Right lobe of liver (tissue), 6 donors: ENCODE measurements around the gene ESPN. TPM values are rescaled to one million over a fixed set of nuclear protein-coding genes. Genes with fewer than 3 reads are reported as not detected.
"Not testable (repeated sequence)": the region's sequence is repeated elsewhere in the genome, so short reads cannot be mapped to it uniquely, and the experiment has no call there.

Experiments
- ATAC-seq, 4 donors: fragments of 200-7000 bp; cut with Tn5 transposase; one replicate each; pipeline ENCODE4 v1.9.1; 2020; ENCODE audit warnings: mild to moderate bottlenecking in 4 of 4, moderate library complexity in 4 of 4
- DNase-seq, 3 donors: peaks; one replicate each; pipeline ENCODE4 v3.0.0-alpha.2; 2020
- H3K27ac ChIP-seq, 3 donors: fragments of 200-600 bp; one replicate each; pipeline ENCODE4 v1.8.0; 2022
- H3K27me3 ChIP-seq, 2 donors: fragments of 200-600 bp; one replicate each; pipeline ENCODE4 v1.8.0; 2022
- H3K36me3 ChIP-seq, 4 donors: fragments of 200-600 bp; sonication (generic) in 1 of 4; one replicate each; pipeline versions ENCODE4 v1.5.1 to v1.8.0; 2017 to 2022; ENCODE audit warnings: control low read depth in 1 of 4
- H3K4me1 ChIP-seq, 4 donors: fragments of 200-600 bp; sonication (generic) in 1 of 4; one replicate each; pipeline versions ENCODE4 v1.5.1 to v1.8.0; 2017 to 2022; ENCODE audit warnings: control low read depth in 1 of 4
- H3K4me3 ChIP-seq, 3 donors: fragments of 200-600 bp; one replicate each; pipeline ENCODE4 v1.8.0; 2022
- H3K9me3 ChIP-seq, 4 donors: fragments of 200-600 bp; sonication (generic) in 1 of 4; one replicate each; pipeline versions ENCODE4 v1.5.1 to v1.8.0; 2017 to 2022; ENCODE audit warnings: control low read depth in 1 of 4
- CTCF ChIP-seq, 4 donors: fragments of 200-600 bp in 3 of 4; fragments of 450-650 bp in 1 of 4; IDR thresholded peaks; one replicate each; pipeline versions ENCODE4 v1.5.1 to v1.8.0; 2016 to 2022; ENCODE audit warnings: antibody characterized with exemption in 4 of 4, mild to moderate bottlenecking in 2 of 4
- POLR2A ChIP-seq: fragments of 450-650 bp; IDR thresholded peaks from one replicate; pipeline ENCODE4 v1.6.1; 2017; ENCODE audit warnings: antibody characterized with exemption, mild to moderate bottlenecking
- WGBS: methylation state at CpG from one replicate; pipeline ENCODE4 v1.1.6; 2018; ENCODE audit warnings: low coverage, low lambda C conversion rate; ENCODE audit not compliant: insufficient coverage; ENCODE audit errors: missing lambda C conversion rate; 5-methylcytosine and 5-hydroxymethylcytosine counted together
- intact Hi-C, 2 donors: fragments of 100-400 bp; cut with DNase I; formaldehyde crosslinking; loops; one replicate each; pipeline versions ENCODE4 v1.11.2 to v1.14.1; 2022
- total RNA-seq, 6 experiments: library from RNA; depleted of rRNA in 2 of 6; stranded (reverse); fragments of >200 nt in 2 of 6; fragmentation: NEBNext Ultra II Directional in 3 of 6; extraction: Animal tissue kit (Norgen Biotek cat#: 25700) in 3 of 6; gene quantifications; one replicate each; pipeline versions ENCODE4 v1.1.0 to v1.2.4, GENCODE V29; 2016 to 2023
- donor health status: DM: no; HTN: yes; CAD: no.
- donor health status: DM: no; HTN: no; CAD: no.
- donor health status: DM: no; HTN: no; CAD: no.
- donor health status: DM: no; HTN: yes; CAD: no.
- donor health status: DM: no; HTN: yes; CAD: no.

ESPN gene
- total RNA-seq, 6 experiments from 2014 or later, result 81.6 to 149 (median 120) TPM

DNA sequence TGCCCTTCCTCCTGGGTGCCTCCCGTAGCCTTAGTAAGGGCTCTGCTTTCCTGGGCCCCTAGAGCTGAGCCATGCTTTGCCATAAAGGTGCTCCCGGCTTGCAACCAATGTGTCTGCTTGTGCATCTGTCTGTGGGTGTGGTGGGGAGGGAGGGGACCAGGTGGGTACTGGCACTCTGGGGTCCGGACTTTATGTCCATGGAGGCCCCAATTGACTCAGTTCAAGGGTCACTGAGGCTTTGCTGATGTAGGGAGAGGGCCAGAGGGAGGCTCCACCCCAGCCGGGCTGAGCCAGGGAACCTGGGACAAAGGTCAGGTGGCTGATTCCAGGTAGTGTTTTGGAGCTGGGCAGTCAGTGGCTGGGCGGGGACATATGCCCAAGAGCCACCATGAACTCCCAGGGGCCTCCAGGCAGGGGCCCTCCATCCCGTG lies 26.4 kb downstream of the ESPN start:
- Histone ChIP-seq H3K9me3 (no peaks in the 10 kb centered on the region), H3K4me1 (peaks cover 0 to 39% (median 6%) of the 10 kb centered on the region in 4 donors), H3K4me3 (peak overlapping the region; percentile 30 to 64 (median 57)), H3K27me3 (no peaks in the 10 kb centered on the region), H3K36me3 (peaks cover 0 to 7% (median 0%) of the 10 kb centered on the region in 4 donors), H3K27ac (peak overlapping the region; percentile 56 to 81 (median 68))
- ATAC-seq (peak; percentile 61 to 75 (median 69)), DNase-seq (peak; percentile 86 to 96 (median 92))
- intact Hi-C loops, result no loop called here
- WGBS, result 13% methylated on average over 1 of the region's 6 CpGs
- TF ChIP-seq POLR2A, result no peak
- TF ChIP-seq CTCF (IDR thresholded peaks at IDR 0.05), result no peak

DNA sequence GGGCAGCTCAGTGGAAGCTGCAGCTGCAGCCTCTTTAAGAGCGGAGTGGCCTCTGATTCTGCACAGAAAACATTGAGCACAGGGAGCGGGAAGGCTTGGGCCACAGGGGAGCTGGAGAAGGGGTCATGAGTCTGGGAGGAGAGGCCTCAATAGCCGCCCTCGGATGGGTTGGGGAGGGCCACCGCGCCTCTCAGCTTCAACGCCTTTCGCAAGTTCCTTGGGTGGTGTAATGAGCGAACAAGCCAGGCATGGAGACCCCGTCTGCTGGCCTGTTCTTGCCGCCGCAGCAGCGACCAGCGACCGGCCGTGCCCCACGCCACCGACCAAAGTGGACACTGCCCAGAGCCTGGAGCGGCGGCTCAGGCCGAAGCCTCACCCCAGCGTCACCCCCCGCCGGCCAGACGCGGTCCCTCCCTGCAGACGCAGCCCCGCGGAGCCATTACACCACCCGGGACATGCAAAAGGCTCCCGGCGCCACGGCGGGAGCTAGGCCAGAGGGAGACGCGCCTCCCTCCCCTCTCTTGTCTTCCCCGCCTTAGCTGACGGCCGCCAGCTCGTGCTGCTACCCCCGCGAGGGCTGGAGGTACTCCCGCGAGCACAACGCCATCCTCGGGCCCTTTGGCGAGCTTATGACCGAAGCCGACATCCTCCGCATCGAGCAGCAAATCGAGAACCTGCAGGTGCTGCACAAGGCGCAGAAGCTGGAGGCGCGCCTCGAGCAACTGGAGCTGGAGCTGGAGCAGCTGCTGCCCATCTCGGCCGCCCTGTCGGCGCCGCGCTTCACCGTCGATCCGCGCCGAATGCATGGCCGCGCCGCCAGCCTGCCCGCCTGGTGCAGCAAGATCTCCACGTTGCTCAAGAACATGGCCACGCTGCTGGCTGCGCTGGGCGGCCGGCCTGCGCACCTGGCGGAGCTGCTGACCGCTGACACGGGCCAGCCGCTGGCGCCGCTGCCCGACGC lies 29.6 kb downstream of the ESPN start:
- H3K27ac ChIP-seq, H3K9me3 ChIP-seq, H3K4me3 ChIP-seq, intact Hi-C loops, H3K27me3 ChIP-seq, ATAC-seq: not testable (repeated sequence)
- WGBS, result 70% methylated on average over 2 of the region's 85 CpGs
- Histone ChIP-seq H3K36me3 (peaks cover 0 to 19% (median 0%) of the 10 kb centered on the region in 4 donors), H3K4me1 (peaks cover 0 to 25% (median 2%) of the 10 kb centered on the region in 4 donors)
- DNase-seq, result peak in 1 of 3 donors; percentile 41

DNA sequence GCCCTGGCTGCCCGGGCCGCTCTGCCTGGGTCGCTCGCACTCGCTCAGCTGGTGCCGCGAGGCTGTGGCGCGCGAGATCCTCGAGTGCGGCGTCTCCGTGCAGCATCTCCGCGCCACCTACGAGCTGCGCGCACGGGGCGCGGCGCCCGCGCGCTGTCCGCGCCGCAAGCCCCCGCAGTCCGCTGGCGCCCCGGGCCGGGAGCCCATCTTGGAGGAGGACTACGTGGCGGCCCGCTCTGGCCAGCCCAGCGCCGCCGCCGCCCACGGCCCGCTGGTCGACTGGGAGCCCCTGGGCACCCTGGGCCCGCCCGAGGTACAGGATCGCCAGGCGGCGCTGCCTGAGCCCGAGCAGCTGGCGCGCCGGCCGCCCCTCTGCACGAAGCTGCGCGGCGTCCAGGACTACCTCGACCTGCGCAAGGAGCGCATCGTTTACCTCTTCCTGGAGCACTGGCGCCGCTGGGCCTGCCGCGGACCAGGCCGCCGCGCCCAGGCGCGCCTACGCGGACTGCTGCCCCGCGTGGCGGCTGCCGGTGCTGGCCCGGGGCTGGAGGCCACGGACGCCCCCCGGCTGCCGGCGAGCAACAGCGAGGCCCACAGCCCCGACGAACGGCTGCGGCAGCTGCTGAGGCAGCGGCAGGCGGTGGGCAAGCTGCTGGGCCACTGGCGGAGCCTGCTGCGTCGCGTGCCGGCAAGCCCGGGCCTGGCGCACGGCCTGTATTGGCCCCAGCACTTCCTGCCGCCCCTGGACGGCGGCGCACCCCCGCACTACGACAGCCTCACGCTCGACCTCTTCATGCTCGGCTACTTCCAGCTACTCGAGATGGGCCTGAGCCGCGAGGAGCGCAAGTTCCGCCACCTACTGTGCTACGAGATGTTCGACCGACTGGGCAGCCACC lies 30.5 kb downstream of the ESPN start:
- no peak overlapping the region for H3K4me3 ChIP-seq
- no peaks in the 10 kb centered on the region for H3K27me3 ChIP-seq
- intact Hi-C loops, result no loop called here
- no CpG with 5 or more reads among the region's 115 CpGs for WGBS
- no peak for ATAC-seq
- peaks cover 0 to 18% (median 2%) of the 10 kb centered on the region in 4 donors for H3K4me1 ChIP-seq
- H3K27ac ChIP-seq, result no peak overlapping the region
- H3K36me3 ChIP-seq, result peaks cover 0 to 19% (median 0%) of the 10 kb centered on the region in 4 donors
- DNase-seq, result no peak
- no peaks in the 10 kb centered on the region for H3K9me3 ChIP-seq
- TF ChIP-seq POLR2A, result no peak
- no peak for TF ChIP-seq CTCF (IDR thresholded peaks at IDR 0.05)

- not testable (repeated sequence) for DNase-seq
These were observed 31.4 kb downstream of the ESPN start for GRCh38 chr1:6455752-6456520.

More at GRCh38 chr1:6455752-6456520, 31.4 kb downstream of the ESPN start:
- Histone ChIP-seq H3K4me1 (peaks cover 0 to 12% (median 2%) of the 10 kb centered on the region in 4 donors), H3K36me3 (peaks cover 0 to 19% (median 0%) of the 10 kb centered on the region in 4 donors)
- H3K4me3 ChIP-seq, H3K9me3 ChIP-seq, intact Hi-C loops, ATAC-seq, H3K27ac ChIP-seq, H3K27me3 ChIP-seq: not testable (repeated sequence)
- 69% methylated on average over 20 of the region's 58 CpGs for WGBS
